Chondrocyte (in vitro differentiated cells): ENCODE results near the gene PIGK. TPM values are rescaled to one million over a fixed set of nuclear protein-coding genes. Genes with fewer than 3 reads are reported as not detected.
A peak's percentile ranks its signal among the peaks of the same experiment; 100 is the strongest.

Source experiments
- DNase-seq: peaks from one replicate; pipeline ENCODE4 v3.0.0; 2021; ENCODE audit warnings: mixed read lengths, low spot score
- H3K27ac Mint-ChIP-seq: one replicate; pipeline ENCODE4 v1.8.0; 2021; ENCODE audit warnings: mild to moderate bottlenecking, moderate library complexity, mixed read lengths; ENCODE audit not compliant: unreplicated experiment
- H3K27me3 Mint-ChIP-seq: 2 replicates; pipeline ENCODE4 v1.8.0; 2021; ENCODE audit warnings: low read depth, mixed read lengths
- H3K36me3 Mint-ChIP-seq: 2 replicates; pipeline ENCODE4 v1.8.0; 2021; ENCODE audit warnings: low read depth, mixed read lengths
- H3K4me1 Mint-ChIP-seq: 2 replicates; pipeline ENCODE4 v1.8.0; 2021; ENCODE audit warnings: low read depth, mild to moderate bottlenecking, mixed read lengths
- H3K4me3 Mint-ChIP-seq: one replicate; pipeline ENCODE4 v1.8.0; 2021; ENCODE audit warnings: mild to moderate bottlenecking, moderate library complexity, mixed read lengths; ENCODE audit not compliant: unreplicated experiment
- H3K9me3 Mint-ChIP-seq: 2 replicates; pipeline ENCODE4 v1.8.0; 2021; ENCODE audit warnings: low read depth, mixed read lengths
- total RNA-seq: library from RNA; stranded (reverse); gene quantifications from 3 replicates; pipeline ENCODE4 v1.2.1, GENCODE V29; 2021
- TF ChIP-seq, protein P1 (sequence below): fragments of 200-600 bp; sonication (generic); IDR thresholded peaks from 2 replicates; pipeline ENCODE4 v1.5.0; 2021; ENCODE audit warnings: antibody characterized with exemption, mild to moderate bottlenecking, moderate library complexity

PIGK gene
- total RNA-seq, 1 donor from 2014 or later: 41.5 TPM

- Mint-ChIP-seq H3K4me1 (no peaks in the 10 kb centered on the region), H3K4me3 (no peak overlapping the region), H3K36me3 (no peaks in the 10 kb centered on the region), H3K9me3 (peaks cover 8% of the 10 kb centered on the region), H3K27ac (no peak overlapping the region), H3K27me3 (no peaks in the 10 kb centered on the region)
- TF ChIP-seq, protein P1, sequence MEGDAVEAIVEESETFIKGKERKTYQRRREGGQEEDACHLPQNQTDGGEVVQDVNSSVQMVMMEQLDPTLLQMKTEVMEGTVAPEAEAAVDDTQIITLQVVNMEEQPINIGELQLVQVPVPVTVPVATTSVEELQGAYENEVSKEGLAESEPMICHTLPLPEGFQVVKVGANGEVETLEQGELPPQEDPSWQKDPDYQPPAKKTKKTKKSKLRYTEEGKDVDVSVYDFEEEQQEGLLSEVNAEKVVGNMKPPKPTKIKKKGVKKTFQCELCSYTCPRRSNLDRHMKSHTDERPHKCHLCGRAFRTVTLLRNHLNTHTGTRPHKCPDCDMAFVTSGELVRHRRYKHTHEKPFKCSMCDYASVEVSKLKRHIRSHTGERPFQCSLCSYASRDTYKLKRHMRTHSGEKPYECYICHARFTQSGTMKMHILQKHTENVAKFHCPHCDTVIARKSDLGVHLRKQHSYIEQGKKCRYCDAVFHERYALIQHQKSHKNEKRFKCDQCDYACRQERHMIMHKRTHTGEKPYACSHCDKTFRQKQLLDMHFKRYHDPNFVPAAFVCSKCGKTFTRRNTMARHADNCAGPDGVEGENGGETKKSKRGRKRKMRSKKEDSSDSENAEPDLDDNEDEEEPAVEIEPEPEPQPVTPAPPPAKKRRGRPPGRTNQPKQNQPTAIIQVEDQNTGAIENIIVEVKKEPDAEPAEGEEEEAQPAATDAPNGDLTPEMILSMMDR: no peak
- DNase-seq: no peak
Measured at GRCh38 chr1:77134359-77134758, 84.9 kb downstream of the PIGK start.

DNA sequence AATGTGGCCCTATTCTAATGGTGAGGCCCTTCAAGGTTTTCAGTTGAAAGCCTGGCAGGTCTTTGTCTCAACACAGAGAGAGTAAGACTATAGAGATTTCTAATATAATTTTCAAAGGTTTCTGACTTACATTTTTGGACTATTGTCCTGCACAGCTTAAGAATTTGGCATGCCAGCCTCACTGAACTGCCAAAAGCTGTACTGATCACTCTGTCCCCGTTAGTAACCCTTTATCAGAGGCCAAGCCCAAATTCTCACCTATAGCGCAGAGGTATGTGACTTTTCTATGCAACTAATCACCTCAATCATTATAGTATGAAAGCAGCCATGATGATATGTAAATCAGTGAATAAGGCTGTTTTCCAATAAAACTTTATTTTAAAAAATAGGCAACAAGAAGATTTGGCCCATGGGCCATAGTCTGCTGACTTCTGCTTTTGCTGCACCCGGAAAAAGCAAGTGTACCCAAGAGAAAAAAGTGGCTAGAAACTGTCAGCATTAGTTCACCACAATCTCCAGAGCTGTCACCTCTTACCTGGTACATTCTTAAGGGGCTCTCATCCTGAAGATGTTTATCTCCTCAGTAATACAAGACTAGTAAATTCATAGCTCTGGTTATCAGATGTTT is 85.4 kb downstream of the PIGK start:
- no peak for DNase-seq

GRCh38 chr1:77126307-77126706 is 92.9 kb downstream of the PIGK start:
- TF ChIP-seq, protein P1: peak; percentile 92
- DNase-seq: no peak
- no peak overlapping the region for H3K4me3 Mint-ChIP-seq
- peak overlapping the region; percentile 70 for H3K27ac Mint-ChIP-seq
- no peaks in the 10 kb centered on the region for H3K9me3 Mint-ChIP-seq
- H3K4me1 Mint-ChIP-seq: peaks cover 12% of the 10 kb centered on the region
- no peaks in the 10 kb centered on the region for H3K27me3 Mint-ChIP-seq
- H3K36me3 Mint-ChIP-seq: no peaks in the 10 kb centered on the region

More for the DNA sequence above, 85.4 kb downstream of the PIGK start:
- no peaks in the 10 kb centered on the region for H3K27me3 Mint-ChIP-seq
- H3K4me3 Mint-ChIP-seq: no peak overlapping the region
- H3K36me3 Mint-ChIP-seq: no peaks in the 10 kb centered on the region
- H3K4me1 Mint-ChIP-seq: no peaks in the 10 kb centered on the region
- peaks cover 8% of the 10 kb centered on the region for H3K9me3 Mint-ChIP-seq
- TF ChIP-seq, protein P1: no peak
- H3K27ac Mint-ChIP-seq: no peak overlapping the region

GRCh38 chr1:77121503-77121902 is 97.7 kb downstream of the PIGK start:
- peaks cover 2% of the 10 kb centered on the region for H3K36me3 Mint-ChIP-seq
- H3K27ac Mint-ChIP-seq: no peak overlapping the region
- H3K4me3 Mint-ChIP-seq: no peak overlapping the region
- H3K27me3 Mint-ChIP-seq: no peaks in the 10 kb centered on the region
- H3K9me3 Mint-ChIP-seq: no peaks in the 10 kb centered on the region
- TF ChIP-seq, protein P1: no peak
- DNase-seq: no peak
- H3K4me1 Mint-ChIP-seq: peaks cover 17% of the 10 kb centered on the region

- no peak for DNase-seq
- no peak overlapping the region for H3K27ac Mint-ChIP-seq
- H3K4me1 Mint-ChIP-seq: peaks cover 12% of the 10 kb centered on the region
- peaks cover 2% of the 10 kb centered on the region for H3K36me3 Mint-ChIP-seq
- H3K4me3 Mint-ChIP-seq: no peak overlapping the region
- TF ChIP-seq, protein P1: no peak
- H3K9me3 Mint-ChIP-seq: no peaks in the 10 kb centered on the region
- no peaks in the 10 kb centered on the region for H3K27me3 Mint-ChIP-seq
Measured at GRCh38 chr1:77120950-77121349, 98.3 kb downstream of the PIGK start.
